GM10266 (cell line): Measurements from ENCODE around the gene ZBTB7C.

Experiments
- DNase-seq: peaks from one replicate; pipeline ENCODE4 v3.0.0; 2012; ENCODE audit errors: extremely low spot score
- TF ChIP-seq, protein P1 (sequence below): IDR thresholded peaks from 2 replicates; pipeline ENCODE4 v1.5.1; 2012; ENCODE audit warnings: mild to moderate bottlenecking, low read depth; ENCODE audit not compliant: control insufficient read depth, insufficient read depth; ENCODE audit errors: missing control alignments

ZBTB7C gene

DNA sequence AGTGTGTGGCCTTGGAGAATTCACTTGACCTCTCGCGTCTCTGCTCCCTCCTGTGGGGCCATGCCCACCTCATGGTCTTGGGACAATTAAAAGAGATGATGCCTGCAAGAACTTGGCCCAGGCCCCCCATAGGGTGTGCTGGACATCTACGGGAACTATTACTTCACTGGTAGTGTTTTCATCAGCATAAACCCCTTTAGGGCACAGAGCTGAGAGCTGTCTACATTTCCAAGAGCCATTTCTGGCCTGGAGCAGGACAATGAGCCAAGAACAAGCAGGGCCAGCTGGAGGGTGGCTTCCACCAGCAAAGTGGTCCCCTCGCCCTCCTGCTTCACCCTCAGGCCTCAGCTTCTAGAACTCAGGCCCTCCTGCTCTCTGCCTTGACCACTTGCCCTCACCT, 232.3 kb downstream of the ZBTB7C start:
- TF ChIP-seq, protein P1, sequence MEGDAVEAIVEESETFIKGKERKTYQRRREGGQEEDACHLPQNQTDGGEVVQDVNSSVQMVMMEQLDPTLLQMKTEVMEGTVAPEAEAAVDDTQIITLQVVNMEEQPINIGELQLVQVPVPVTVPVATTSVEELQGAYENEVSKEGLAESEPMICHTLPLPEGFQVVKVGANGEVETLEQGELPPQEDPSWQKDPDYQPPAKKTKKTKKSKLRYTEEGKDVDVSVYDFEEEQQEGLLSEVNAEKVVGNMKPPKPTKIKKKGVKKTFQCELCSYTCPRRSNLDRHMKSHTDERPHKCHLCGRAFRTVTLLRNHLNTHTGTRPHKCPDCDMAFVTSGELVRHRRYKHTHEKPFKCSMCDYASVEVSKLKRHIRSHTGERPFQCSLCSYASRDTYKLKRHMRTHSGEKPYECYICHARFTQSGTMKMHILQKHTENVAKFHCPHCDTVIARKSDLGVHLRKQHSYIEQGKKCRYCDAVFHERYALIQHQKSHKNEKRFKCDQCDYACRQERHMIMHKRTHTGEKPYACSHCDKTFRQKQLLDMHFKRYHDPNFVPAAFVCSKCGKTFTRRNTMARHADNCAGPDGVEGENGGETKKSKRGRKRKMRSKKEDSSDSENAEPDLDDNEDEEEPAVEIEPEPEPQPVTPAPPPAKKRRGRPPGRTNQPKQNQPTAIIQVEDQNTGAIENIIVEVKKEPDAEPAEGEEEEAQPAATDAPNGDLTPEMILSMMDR = no peak
- DNase-seq = no peak

DNA sequence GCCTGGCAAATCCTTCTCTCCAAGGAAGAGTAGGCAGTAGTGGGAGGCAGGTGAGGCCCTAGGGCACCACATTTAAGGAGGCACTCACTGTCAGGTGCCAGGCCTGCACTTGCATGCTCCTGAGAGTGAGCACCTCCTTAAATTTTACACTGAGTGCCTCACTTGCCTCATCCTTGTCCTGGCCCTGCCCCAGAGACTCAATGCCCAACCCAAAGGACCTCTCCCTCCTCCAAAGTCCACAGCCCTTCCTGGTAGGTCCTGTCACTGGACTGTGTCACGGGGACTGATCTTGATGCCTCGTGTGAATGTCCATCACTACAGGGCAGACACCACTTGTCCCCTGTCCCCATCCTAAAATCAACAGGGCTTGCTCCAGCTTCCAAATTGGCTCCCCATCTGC, 235.6 kb downstream of the ZBTB7C start:
- no peak for DNase-seq
- TF ChIP-seq, protein P1 = no peak

DNA sequence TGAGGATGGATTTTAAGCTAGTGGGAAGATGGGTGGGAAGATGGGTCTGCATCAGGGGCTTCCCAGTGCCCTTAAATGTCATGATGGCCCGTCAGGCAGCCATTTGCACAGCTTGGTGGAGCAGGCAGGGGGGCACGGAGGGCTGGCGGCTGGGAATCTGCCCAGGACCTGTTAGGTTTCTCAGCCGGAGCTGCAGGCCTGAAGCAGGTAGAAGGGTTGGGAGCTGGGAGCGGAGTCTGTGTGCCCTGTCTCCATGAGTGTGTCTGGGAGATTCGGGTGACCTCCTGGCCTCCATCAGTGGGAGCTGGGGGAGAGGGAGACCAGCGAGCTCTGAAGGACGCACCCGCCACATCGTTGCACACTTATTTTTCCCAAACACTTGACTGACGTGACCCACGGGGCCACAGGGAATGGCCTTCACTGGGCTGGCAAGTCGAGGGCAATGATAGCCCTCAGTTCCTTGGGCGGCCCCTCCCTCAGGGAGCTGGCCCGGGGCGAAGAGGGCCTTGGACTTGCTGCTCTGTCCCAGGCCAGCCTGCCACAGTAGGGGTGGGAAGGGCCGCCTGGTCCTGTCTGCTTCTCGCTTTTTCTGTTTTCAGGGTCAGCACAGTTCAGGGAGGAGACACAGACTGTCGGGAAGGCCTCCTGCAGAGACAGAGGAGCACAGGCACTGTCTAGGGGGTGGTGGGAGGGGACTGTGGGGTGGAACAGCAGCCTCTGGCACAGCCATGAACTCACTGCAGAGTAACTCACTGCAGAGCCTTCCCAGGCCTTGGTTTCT, 236.8 kb downstream of the ZBTB7C start:
- no peak for DNase-seq

DNA sequence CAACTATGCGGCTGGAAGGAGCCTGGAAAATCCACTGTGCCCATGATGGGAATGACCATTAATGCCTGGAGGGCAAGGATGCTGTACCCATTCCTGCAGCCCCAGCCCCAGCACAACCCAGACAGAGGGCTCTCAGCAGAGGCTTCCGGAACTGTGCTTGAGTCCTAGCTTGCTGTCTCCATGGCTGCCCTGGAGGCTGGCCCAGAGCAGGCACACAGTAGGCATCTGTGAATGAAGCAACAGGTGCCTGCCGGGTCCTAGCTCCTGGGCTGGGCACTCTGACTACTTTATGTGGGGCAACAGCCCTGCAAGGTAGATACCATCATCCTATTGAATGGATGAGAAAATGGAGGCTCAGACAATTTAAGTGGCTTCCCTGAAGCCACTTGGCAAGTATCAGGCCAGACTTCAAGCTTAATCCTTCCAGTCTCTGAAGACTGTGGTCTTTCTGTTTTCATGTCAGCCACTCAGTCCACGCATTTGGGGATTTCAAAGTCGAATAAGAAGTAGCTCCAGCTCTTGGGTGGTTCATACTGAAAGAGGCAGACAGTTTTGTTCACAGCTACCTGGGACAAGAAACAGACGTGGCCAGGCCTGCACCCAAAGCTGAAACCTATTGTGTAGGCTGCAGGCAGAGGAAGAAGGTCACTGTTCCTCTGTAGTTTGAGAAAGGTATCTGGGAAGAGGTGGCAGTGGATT, 237.5 kb downstream of the ZBTB7C start:
- TF ChIP-seq, protein P1 = no peak
- no peak for DNase-seq

More for the DNA sequence above, 236.8 kb downstream of the ZBTB7C start:
- TF ChIP-seq, protein P1 = no peak

DNA sequence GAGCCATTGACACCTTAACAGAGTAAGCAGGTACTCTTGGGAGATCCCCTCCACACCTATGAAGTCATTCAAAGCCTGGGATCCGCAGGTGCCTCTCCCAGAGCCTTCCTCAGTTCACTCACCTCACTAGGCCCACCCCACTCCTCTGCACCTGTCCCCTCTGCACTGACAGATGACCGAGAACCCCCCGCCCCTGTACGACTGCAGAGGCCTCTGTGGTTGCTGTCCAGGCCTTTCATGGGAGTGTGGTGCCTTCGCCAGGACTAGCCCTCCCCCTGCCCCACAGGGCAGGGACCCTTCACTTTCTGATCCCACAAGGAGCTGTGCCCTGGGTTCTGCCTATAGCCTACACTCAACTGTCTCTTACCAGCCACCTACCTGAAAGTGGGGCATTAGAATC, 238.5 kb downstream of the ZBTB7C start:
- TF ChIP-seq, protein P1 = no peak
- DNase-seq = no peak

DNA sequence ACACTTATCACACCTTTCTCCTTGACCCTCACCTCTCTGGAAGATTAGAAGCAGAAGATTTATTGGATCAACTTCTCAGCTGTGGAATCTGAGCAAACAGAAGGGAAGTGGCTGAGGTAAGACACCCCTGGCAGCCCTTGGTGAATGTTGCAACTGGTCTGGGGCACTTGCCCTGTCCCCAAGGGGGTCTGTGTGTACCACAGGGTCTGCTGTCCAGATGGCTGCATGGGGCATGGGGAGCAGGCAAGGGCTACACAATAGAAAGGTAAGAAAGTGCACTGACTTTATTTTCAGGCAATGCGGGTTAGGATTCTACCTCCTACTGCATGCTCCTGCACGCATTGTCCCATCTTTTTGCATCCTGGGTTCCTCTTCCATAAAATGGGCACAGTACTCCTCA, 240.3 kb downstream of the ZBTB7C start:
- TF ChIP-seq, protein P1 = no peak
- DNase-seq = no peak

DNA sequence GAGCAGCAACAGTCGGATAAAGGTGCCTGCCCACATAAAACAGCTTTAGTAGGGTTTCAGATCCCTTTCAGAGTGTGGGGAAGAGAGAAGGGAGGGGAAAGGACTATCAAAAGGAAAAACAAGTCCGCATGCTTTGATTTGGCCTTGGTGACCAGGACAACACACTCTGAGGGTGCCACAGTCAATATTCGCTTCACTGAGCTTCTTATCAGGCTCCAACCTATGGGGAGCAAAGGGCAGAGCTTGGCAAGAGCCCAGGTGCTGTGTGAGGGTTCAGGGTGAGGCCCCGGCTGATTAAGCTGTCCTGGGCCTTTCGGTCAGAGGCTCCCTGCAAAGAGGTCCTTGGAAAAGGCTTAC, 241.3 kb downstream of the ZBTB7C start:
- TF ChIP-seq, protein P1 = no peak
- no peak for DNase-seq
